ENCODE data around the gene SCGN.

SCGN gene

GRCh38 chr6:25652007-25652515, at the start of gene SCGN:
Gene SCGN (plus strand): TSS chr6:25652215. CDS start chr6:25652404, 189 bp downstream.
- peak; percentile 85 for DNase-seq

GRCh38 chr6:25602674-25602982, 49.4 kb upstream of the SCGN start:
- DNase-seq: no peak

- DNase-seq: no peak
Measured at GRCh38 chr6:25603251-25603650, 48.8 kb upstream of the SCGN start.

GRCh38 chr6:25606151-25606550, 45.9 kb upstream of the SCGN start:
- DNase-seq: no peak

- no peak for DNase-seq
Measured at GRCh38 chr6:25608558-25609174, 43.3 kb upstream of the SCGN start.

GRCh38 chr6:25612666-25613065, 39.3 kb upstream of the SCGN start:
- DNase-seq: no peak

GRCh38 chr6:25613415-25613814, 38.6 kb upstream of the SCGN start:
- DNase-seq: no peak

- no peak for DNase-seq
Measured at GRCh38 chr6:25614052-25614451, 38.0 kb upstream of the SCGN start.

GRCh38 chr6:25615471-25615870, 36.5 kb upstream of the SCGN start:
- DNase-seq: no peak

GRCh38 chr6:25617997-25618396, 34.0 kb upstream of the SCGN start:
- no peak for DNase-seq

- DNase-seq: no peak
Measured at GRCh38 chr6:25619217-25619616, 32.8 kb upstream of the SCGN start.

- DNase-seq: no peak
Measured at GRCh38 chr6:25620391-25620790, 31.6 kb upstream of the SCGN start.

GRCh38 chr6:25623065-25623464, 28.9 kb upstream of the SCGN start:
- no peak for DNase-seq

GRCh38 chr6:25623879-25624278, 28.1 kb upstream of the SCGN start:
- DNase-seq: peak; percentile 9

- DNase-seq: peak; percentile 50
Measured at GRCh38 chr6:25627001-25627400, 25.0 kb upstream of the SCGN start.

- peak; percentile 72 for DNase-seq
Measured at GRCh38 chr6:25628471-25629197, 23.4 kb upstream of the SCGN start.

GRCh38 chr6:25629198-25629576, 22.8 kb upstream of the SCGN start:
- peak; percentile 72 for DNase-seq

GRCh38 chr6:25630508-25631278, 21.3 kb upstream of the SCGN start:
- DNase-seq: no peak

- DNase-seq: peak; percentile 39
Measured at GRCh38 chr6:25635886-25636317, 16.1 kb upstream of the SCGN start.

GRCh38 chr6:25637211-25637610, 14.8 kb upstream of the SCGN start:
- no peak for DNase-seq

- DNase-seq: peak; percentile 66
Measured at GRCh38 chr6:25637960-25638434, 14.0 kb upstream of the SCGN start.

GRCh38 chr6:25639653-25640052, 12.4 kb upstream of the SCGN start:
- DNase-seq: peak; percentile 16

GRCh38 chr6:25640446-25640845, 11.6 kb upstream of the SCGN start:
- peak; percentile 85 for DNase-seq

- no peak for DNase-seq
Measured at GRCh38 chr6:25640891-25641290, 11.1 kb upstream of the SCGN start.
